ENCODE measurements around the gene SYNPO2.

The SYNPO2 gene

DNA sequence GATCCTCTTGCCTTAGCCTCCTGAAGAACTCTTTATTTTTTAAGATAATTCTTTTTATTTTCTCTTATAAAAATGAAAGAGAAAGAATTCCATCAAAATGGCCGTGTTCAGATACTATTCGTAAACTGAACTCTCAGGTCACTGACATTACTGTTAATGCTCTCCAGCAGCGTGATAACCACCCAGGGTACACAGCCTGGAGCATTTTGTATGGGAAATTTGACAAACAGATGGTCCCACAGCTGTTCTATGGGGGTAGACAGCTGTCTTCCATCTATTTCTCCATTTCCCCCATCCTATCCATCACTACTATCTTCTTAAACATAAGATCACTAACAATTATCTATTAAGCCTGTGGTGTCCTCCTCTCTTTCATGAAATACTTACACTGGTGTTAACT, 47.8 kb downstream of the SYNPO2 start:
- no peak overlapping the region for H3K4me3 ChIP-seq (ENCODE audit: low read depth, low read length)
- TF ChIP-seq, protein P1, sequence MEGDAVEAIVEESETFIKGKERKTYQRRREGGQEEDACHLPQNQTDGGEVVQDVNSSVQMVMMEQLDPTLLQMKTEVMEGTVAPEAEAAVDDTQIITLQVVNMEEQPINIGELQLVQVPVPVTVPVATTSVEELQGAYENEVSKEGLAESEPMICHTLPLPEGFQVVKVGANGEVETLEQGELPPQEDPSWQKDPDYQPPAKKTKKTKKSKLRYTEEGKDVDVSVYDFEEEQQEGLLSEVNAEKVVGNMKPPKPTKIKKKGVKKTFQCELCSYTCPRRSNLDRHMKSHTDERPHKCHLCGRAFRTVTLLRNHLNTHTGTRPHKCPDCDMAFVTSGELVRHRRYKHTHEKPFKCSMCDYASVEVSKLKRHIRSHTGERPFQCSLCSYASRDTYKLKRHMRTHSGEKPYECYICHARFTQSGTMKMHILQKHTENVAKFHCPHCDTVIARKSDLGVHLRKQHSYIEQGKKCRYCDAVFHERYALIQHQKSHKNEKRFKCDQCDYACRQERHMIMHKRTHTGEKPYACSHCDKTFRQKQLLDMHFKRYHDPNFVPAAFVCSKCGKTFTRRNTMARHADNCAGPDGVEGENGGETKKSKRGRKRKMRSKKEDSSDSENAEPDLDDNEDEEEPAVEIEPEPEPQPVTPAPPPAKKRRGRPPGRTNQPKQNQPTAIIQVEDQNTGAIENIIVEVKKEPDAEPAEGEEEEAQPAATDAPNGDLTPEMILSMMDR (IDR thresholded peaks at IDR 0.05; ENCODE audit: low read depth, low read length, missing control alignments) = no peak
- no peak for DNase-seq (ENCODE audit: low read depth)
- in situ Hi-C loops (cut with HindIII; ENCODE audit: low sequenced_read_pairs) = no loop called here

DNA sequence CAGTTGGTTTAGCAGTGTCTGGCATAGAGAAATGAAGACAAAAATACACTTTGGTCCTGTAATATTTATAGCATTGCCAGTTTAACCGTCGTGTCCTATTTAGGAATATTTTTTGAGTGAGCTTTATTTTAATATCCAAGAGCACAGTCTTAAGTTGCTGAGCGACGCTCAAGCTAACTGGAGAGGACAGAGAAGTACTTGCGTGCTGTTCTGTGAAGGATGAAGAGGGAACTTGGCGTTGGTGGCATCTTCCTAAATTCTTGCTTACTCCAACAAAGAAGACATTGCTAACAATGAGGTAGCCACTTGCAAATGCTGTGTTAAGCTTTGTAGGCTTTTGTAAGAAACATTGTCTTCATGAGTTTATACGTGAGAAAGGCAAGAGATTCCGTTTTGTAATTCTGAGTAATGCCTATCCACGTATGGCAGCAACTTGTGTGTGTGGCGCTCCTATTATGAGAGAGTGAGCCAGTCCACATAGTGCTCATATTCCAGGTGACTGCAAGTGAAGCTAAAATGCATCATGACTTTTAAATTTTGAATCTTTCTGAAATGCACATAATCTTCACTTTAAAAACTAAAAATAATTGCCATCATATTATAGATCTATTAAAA, 50.6 kb downstream of the SYNPO2 start:
- in situ Hi-C loops (cut with HindIII; ENCODE audit: low sequenced_read_pairs) = no loop called here
- H3K4me3 ChIP-seq (ENCODE audit: low read depth, low read length) = no peak overlapping the region
- TF ChIP-seq, protein P1 (IDR thresholded peaks at IDR 0.05; ENCODE audit: low read depth, low read length, missing control alignments) = no peak
- no peak for DNase-seq (ENCODE audit: low read depth)

DNA sequence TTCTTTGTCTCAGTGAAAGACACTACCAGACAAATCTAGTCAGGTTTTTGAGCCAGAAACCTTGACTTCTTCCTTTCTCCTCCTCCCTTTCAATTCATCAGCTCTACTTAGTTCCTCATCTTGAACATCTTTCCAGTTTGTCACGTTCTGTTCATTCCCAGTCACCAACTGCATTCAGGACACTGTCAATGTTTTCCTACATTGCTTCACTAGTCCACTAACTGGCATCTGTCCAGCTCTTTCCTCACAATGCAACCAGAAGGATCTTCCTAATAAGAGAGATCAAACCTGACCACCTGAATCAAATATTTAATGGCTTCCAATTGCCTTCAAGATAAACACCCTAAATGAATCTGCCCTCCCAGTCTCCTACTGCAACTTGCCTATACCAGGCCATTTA, 52.5 kb downstream of the SYNPO2 start:
- TF ChIP-seq, protein P1 (IDR thresholded peaks at IDR 0.05; ENCODE audit: low read depth, low read length, missing control alignments) = no peak
- in situ Hi-C loops (cut with HindIII; ENCODE audit: low sequenced_read_pairs) = no loop called here
- no peak for DNase-seq (ENCODE audit: low read depth)
- no peak overlapping the region for H3K4me3 ChIP-seq (ENCODE audit: low read depth, low read length)

DNA sequence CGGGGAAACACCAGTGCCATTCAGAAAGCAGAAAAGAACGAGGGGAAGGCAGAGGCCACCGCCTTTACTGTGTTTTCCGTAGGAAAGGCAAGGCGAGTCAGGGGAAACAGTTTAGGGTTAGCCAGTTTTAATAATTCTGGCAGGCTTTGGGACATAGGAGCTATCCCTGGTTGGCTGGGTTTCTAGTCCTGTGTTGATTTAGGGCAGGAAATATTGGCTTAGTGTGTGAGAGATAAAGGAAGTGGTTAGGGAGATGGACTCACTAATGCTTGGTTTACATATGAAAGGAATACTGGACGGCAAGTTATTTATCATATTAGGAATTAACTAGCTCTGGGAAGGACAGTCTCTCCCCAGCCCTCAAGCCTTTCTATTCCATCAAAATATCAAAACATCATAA, 53.1 kb downstream of the SYNPO2 start:
- in situ Hi-C loops (cut with HindIII; ENCODE audit: low sequenced_read_pairs) = no loop called here
- no peak overlapping the region for H3K4me3 ChIP-seq (ENCODE audit: low read depth, low read length)
- TF ChIP-seq, protein P1 (IDR thresholded peaks at IDR 0.05; ENCODE audit: low read depth, low read length, missing control alignments) = no peak
- no peak for DNase-seq (ENCODE audit: low read depth)

DNA sequence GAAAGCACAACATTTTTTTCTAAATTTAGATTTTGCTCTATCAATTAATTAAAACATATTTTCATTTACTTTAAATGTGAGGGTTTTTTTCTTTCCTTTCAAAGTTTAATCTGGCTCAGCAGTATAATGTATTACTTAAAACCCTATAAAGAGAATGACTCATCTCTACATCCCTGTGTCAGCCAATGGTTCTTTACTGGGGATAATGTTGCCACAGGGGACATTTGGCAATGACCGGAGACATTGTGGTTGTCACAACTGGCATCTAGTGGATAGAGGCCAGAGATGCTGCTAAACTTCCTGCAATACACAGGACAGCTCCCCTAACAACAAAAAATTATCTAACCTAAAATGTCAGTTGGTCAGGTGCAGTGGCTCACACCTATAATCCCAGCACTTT, 53.8 kb downstream of the SYNPO2 start:
- in situ Hi-C loops (cut with HindIII; ENCODE audit: low sequenced_read_pairs) = no loop called here
- H3K4me3 ChIP-seq (ENCODE audit: low read depth, low read length) = no peak overlapping the region
- TF ChIP-seq, protein P1 (IDR thresholded peaks at IDR 0.05; ENCODE audit: low read depth, low read length, missing control alignments) = no peak
- no peak for DNase-seq (ENCODE audit: low read depth)

DNA sequence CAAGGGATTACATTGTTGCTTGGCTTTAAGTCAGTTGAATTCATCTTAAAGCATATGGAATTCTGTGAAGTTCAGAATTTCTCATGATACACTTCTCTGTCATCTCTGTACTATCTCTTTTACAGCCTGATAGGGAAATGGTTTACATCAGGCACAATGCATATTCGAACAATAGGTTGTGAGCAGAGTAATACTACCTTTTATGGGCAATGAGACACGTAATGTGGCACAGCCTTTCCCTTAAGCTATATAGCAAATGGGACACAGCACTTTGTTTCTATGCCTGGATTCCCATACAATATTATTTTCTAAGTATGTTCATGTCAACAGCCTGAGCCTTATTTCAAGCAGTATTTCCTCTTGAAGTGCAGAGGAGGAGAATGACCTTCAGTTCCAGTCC, 58.4 kb downstream of the SYNPO2 start:
- TF ChIP-seq, protein P1 (IDR thresholded peaks at IDR 0.05; ENCODE audit: low read depth, low read length, missing control alignments) = no peak
- in situ Hi-C loops (cut with HindIII; ENCODE audit: low sequenced_read_pairs) = no loop called here
- H3K4me3 ChIP-seq (ENCODE audit: low read depth, low read length) = no peak overlapping the region
- DNase-seq (ENCODE audit: low read depth) = no peak
